NCI-H2081 treated with DMSO at 0.1 percent for 48 hours (cell line): ENCODE measurements around the gene GRIK4.

Experiments used
- DNase-seq: peaks from one replicate; lab custom pipeline; 2025; lab: John Stamatoyannopoulos, UW

The GRIK4 gene

DNA sequence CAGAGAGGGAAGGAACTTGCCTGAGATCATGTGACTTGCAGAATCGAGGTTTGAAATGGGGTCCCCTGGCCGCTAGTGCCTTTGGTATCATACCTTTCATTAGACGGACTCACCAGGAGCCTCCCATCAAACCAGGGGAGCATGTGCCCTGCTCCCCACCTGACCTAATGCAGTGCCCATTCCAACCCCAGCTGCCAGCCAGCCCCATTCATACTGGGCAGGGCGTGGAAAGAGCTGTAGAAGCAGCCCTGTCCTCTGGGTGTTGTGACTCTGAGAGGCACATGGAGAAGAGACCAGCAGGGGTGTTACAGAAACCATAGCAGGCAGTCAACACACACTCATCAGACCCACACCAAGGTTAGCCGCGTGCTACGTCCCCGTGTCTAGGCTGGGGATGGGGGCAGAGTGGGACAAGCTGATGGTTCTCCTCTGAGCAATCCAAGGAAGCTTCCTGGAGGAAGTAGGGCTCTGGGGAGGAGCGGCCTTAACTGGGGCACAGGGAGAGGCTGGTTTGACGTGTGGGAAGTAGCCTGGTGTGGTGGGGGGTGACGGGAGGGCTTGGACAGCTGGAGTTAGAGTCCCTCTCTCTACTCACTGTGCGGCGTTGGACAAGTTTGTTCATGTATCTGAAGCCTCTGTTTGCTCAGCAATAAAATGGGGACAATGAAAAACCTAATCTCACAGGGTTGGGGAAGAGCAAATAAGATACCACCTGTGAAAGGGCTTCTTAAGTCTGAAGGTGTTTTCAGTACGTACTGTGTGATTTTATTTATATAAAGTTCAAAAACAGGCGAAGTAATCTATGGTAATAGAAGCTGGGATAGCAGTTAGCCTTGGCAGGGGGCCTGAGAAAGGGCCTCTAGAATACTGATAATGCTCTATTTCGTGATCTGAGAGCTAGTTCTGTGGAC is 14.0 kb downstream of the GRIK4 start:
- DNase-seq = no peak

DNA sequence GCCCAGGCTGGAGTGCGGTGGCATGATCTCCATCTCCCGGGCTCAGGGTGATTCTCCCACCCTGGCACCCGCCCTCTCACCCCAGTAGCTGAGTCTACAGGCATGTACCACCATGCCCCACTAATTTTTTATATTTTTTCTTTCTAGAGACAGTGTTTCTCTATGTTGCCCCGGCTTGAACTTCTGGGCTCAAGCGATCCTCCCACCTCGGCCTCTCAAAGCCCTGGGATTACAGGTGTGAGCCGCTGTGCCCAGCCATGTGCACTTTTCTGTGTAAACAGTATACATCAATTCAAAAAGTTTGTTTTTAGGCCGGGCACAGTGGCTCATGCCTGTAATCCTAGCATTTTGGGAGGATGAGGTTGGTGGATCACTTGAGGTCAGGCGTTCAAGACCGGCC is 14.7 kb downstream of the GRIK4 start:
- no peak for DNase-seq

GRCh38 chr11:120527111-120527761 is 15.7 kb downstream of the GRIK4 start:
- DNase-seq = no peak

DNA sequence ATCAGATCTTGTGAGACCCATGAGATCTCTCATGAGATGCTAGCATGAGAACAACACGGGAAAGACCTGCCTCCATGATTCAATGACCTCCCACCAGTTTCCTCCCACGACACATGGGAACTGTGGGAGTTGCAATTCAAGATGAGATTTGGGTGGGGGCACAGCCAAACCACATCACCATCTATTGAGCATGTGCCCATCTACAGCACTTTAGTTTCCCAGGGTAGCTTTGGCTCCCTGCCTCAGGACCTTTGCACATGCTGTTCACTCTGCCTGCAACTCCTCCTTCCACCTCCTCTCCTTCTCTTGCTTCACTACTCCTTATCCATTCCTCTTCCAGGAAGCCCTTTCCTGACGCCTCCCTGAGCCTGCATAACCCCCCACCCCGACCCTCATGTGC is 17.2 kb downstream of the GRIK4 start:
- no peak for DNase-seq

- DNase-seq = no peak
Observed at GRCh38 chr11:120529214-120529613, 17.7 kb downstream of the GRIK4 start.

GRCh38 chr11:120529911-120530310 is 18.4 kb downstream of the GRIK4 start:
- DNase-seq = no peak

DNA sequence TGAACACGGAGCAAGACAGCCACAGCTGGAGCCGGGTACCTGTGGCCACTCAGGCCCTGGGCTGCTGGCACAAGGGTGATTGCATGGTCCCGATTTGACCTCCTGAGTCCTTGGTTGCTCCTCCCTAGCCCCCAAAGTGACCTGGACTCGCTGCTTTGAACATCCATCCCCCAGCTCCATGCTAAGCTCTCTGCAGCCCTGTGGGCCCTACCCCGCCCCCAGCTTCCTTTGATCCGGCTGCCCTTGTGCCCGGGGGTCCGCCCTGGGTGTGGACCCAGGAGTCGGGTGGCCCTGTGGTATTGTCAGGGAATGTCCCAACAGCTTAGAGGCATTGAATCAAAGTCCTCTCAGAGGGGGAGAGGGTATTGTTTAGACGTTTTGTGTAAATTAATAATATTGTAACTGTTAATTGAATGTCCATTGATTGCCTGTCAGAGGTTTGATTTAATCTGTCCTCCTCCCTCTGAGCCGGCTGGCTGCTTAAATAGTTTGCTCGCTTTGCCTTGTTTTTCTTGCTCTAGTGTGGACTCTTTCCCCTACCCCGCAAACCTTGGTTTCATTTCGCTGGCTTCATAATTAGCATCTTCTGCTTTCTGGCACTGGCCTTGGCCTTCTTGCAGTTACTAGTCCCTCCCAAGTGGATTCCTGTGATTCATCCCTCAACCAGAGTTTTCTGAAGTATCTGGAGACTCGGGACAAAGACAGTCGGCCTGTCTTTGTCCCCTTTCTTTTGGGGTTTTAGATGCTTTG is 20.7 kb downstream of the GRIK4 start:
- DNase-seq = no peak

GRCh38 chr11:120532832-120533196 is 21.3 kb downstream of the GRIK4 start:
- no peak for DNase-seq

DNA sequence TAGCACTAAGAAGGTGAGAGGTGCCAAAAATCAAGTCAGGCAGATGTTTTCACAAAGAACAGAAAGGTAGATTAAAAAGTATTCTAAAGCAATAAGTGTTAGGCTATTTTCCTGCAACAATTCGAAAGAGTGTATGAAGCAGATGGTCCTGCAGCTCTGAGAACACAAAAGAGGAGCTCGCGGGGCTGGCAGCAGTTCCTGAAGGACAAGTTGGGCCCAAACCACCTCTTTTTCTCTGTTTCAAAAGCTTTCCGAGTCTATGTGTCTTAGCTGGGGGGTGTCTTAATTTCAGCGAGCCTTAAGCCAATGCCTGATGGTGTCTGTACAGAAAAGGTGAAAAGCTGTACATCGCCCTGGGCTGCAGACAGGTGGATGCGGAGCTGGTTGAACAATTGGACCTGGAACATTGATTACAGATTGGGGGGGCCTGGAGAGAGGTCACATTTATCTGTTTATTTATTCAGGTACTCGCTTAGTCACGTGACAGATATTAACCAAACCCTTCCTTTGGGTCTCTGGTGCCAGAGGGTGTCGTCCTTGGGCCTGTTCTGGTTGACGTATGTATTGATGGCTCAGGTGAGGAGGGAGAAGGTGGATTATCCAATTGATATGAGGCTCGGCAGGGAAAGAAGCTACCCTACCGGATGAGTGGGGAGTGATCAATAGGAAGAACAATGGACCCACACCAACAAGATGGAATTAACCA is 24.7 kb downstream of the GRIK4 start:
- DNase-seq = no peak

GRCh38 chr11:120536797-120537169 is 25.2 kb downstream of the GRIK4 start:
- no peak for DNase-seq

- DNase-seq = no peak
Observed at GRCh38 chr11:120537996-120538395, 26.4 kb downstream of the GRIK4 start.

- no peak for DNase-seq
Observed at GRCh38 chr11:120538707-120539106, 27.2 kb downstream of the GRIK4 start.

DNA sequence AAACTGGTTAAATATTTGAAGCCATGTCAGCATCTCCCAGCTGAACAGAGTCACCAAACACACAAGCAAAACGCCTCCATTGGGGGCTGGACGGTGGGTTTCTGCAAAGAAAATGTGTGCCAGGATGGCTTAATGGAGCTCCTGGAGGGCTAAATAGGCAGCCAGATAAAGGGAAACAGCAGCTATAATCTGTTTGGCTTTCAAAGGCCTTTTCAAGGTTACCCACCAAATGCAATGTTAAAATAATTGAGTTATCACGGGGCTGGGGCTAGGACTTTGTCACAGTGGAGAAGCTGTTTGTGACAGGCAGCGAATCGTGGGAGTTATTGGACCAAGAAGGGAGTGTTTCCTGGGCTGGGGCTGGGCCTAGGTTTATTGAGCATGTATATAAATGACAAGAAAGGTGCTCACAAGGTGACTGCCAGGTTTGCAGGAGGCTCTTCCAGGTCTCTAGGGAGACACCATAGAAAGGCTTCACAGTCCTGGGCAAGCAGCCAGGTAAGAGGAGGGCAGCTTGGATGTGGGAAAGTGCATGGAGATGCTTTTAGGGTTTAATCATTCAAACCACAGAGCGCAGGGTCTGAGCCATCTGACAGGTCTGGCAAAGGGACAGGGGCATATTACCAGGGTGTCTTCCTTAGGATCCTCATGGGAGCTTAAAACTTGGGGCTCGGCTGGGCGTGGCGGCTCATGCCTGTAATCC is 28.3 kb downstream of the GRIK4 start:
- DNase-seq = no peak

GRCh38 chr11:120540744-120541465 is 29.4 kb downstream of the GRIK4 start:
- no peak for DNase-seq

GRCh38 chr11:120543521-120544215 is 32.1 kb downstream of the GRIK4 start:
- no peak for DNase-seq

- no peak for DNase-seq
Observed at GRCh38 chr11:120545813-120546212, 34.3 kb downstream of the GRIK4 start.

DNA sequence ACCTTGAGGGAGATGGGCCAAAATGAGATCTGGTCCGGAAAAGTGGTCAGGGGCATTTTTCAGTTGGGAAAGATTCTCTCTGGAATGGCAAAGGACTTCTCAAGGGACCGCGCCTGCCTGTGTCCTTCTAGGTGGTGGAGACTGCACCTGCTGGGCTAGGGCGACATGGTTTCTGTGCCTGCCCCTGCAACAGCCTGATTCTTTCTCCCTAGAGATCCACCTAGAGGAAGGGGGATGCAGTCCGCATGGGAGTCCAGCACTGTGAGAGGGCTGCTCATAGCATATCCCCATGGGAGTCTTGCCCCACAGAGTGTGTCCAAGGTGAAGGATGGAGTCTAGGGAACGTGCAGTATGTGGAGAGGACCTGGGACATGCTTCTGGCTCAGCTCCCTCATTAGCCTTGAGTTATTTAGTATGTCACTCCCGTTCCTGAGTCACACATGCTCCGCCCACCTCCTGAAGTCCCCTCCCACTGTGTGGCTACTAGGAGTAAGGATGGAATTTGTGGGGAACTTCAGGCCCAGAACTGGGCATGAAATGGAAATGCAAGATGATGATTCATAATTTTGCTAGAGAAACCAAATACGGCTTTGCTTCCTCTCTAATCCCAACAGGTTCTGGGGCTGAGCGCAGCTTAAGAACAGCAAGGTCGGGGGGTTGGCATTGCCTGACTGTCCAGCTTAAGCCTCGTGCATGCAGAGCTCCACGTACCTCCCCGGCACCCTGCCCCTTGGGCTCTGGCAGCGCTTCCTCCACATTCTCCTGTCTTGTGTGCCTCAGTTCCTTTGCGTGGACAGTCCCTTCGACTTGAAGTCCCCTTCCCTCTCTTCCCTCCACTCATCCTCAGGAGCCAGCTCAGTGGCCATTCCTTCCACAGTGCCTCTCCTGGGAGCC is 35.0 kb downstream of the GRIK4 start:
- DNase-seq = no peak

GRCh38 chr11:120547316-120547715 is 35.8 kb downstream of the GRIK4 start:
- DNase-seq = no peak
